Fibroblast of lung (primary cell): Measurements from ENCODE around the gene LPCAT3. TPM values are rescaled to one million over a fixed set of nuclear protein-coding genes. Genes with fewer than 3 reads are reported as not detected.

Experiments
- DNase-seq, 2 donors: peaks; one replicate each; pipeline versions ENCODE4 v3.0.0 to v3.0.0-alpha.2; 2010; ENCODE audit warnings: low read depth in 2 of 2
- H2AFZ ChIP-seq: 2 replicates; pipeline ENCODE4 v1.5.1; 2012; ENCODE audit warnings: low read length, control low read depth, inconsistent platforms
- H3K27ac ChIP-seq: 2 replicates; pipeline ENCODE4 v1.5.1; 2011; ENCODE audit warnings: low read length, control low read depth; ENCODE audit not compliant: insufficient read depth
- H3K27me3 ChIP-seq: 2 replicates; pipeline ENCODE4 v1.5.1; 2011; ENCODE audit warnings: mild to moderate bottlenecking, low read length; ENCODE audit not compliant: control insufficient read depth, insufficient read depth
- H3K36me3 ChIP-seq: 2 replicates; pipeline ENCODE4 v1.5.1; 2011; ENCODE audit warnings: low read length; ENCODE audit not compliant: control insufficient read depth, insufficient read depth
- H3K4me1 ChIP-seq: 2 replicates; pipeline ENCODE4 v1.5.1; 2011; ENCODE audit warnings: low read length; ENCODE audit not compliant: control insufficient read depth, insufficient read depth; ENCODE audit errors: extremely low read depth
- H3K4me2 ChIP-seq: 2 replicates; pipeline ENCODE4 v1.5.1; 2011; ENCODE audit warnings: low read length, control low read depth; ENCODE audit not compliant: insufficient read depth; ENCODE audit errors: extremely low read depth
- H3K4me3 ChIP-seq, 4 experiments: fragments of 200-600 bp in 1 of 4; sonication (generic) in 1 of 4; replicated peaks in 1 of 4; 2 replicates each; pipeline ENCODE4 v1.5.1; 2011 to 2016; ENCODE audit warnings: low read length in 4 of 4, low read depth in 3 of 4, mild to moderate bottlenecking in 3 of 4, control low read depth in 2 of 4, inconsistent platforms in 1 of 4, mixed read lengths in 1 of 4; ENCODE audit not compliant: insufficient read depth in 1 of 4; ENCODE audit errors: control extremely low read depth in 1 of 4
- H3K79me2 ChIP-seq: 2 replicates; pipeline ENCODE4 v1.5.1; 2012; ENCODE audit warnings: mild to moderate bottlenecking, low read length, inconsistent platforms; ENCODE audit not compliant: control insufficient read depth, insufficient read depth
- H3K9ac ChIP-seq: 2 replicates; pipeline ENCODE4 v1.5.1; 2011; ENCODE audit warnings: mild to moderate bottlenecking, low read length, control low read depth; ENCODE audit not compliant: insufficient read depth
- H3K9me3 ChIP-seq: 2 replicates; pipeline ENCODE4 v1.5.1; 2012; ENCODE audit warnings: low read depth, low read length; ENCODE audit not compliant: control insufficient read depth, insufficient read depth
- H4K20me1 ChIP-seq: 2 replicates; pipeline ENCODE4 v1.5.1; 2011; ENCODE audit warnings: low read length; ENCODE audit not compliant: control insufficient read depth, insufficient read depth; ENCODE audit errors: extremely low read depth
- EZH2 ChIP-seq: IDR thresholded peaks from 2 replicates; pipeline ENCODE4 v1.5.1; 2012; ENCODE audit warnings: low read length, control low read depth, mild to moderate bottlenecking; ENCODE audit errors: missing control alignments
- polyA plus RNA-seq, 2 donors: library from polyadenylated mRNA; depleted of rRNA in 1 of 2; stranded (reverse) in 1 of 2; unstranded in 1 of 2; fragments of >200 nt; gene quantifications; 2 replicates each; pipeline ENCODE4 v1.2.1, GENCODE V29; 2011 to 2012; ENCODE audit warnings: missing spikeins in 1 of 2
- total RNA-seq: library from RNA; depleted of rRNA; stranded (reverse); fragments of >200 nt; gene quantifications from 2 replicates; pipeline ENCODE4 v1.2.1, GENCODE V29; 2014
- TF ChIP-seq, protein P1 (sequence below), 2 donors: IDR thresholded peaks in 1 of 2; conservative IDR thresholded peaks in 1 of 2; 1 replicate in 1 of 2; 2 replicates in 1 of 2; pipeline ENCODE4 v1.5.1; 2011 to 2012; ENCODE audit warnings: low read length in 2 of 2, control low read depth in 1 of 2, inconsistent platforms in 1 of 2, low read depth in 1 of 2, mild to moderate bottlenecking in 1 of 2

The LPCAT3 gene
- total and polyA plus RNA-seq, 2 donors (not counting 1 experiment from before 2014, with no cell fraction given) = 11.4 to 54.0 TPM

GRCh38 chr12:6939191-6939540, 79.1 kb downstream of the LPCAT3 start:
- Histone ChIP-seq H3K4me2 (no peak overlapping the region), H3K4me3 (no peak overlapping the region), H3K9me3 (no peaks in the 10 kb centered on the region), H2AFZ (no peak overlapping the region), H4K20me1 (no peaks in the 10 kb centered on the region), H3K4me1 (peaks cover 17% of the 10 kb centered on the region), H3K79me2 (peaks cover 2% of the 10 kb centered on the region), H3K27me3 (no peaks in the 10 kb centered on the region), H3K36me3 (peaks cover 36% of the 10 kb centered on the region), H3K27ac (peak overlapping the region; percentile 13), H3K9ac (no peak overlapping the region)
- no peak for DNase-seq
- TF ChIP-seq EZH2 = no peak
- TF ChIP-seq, protein P1, sequence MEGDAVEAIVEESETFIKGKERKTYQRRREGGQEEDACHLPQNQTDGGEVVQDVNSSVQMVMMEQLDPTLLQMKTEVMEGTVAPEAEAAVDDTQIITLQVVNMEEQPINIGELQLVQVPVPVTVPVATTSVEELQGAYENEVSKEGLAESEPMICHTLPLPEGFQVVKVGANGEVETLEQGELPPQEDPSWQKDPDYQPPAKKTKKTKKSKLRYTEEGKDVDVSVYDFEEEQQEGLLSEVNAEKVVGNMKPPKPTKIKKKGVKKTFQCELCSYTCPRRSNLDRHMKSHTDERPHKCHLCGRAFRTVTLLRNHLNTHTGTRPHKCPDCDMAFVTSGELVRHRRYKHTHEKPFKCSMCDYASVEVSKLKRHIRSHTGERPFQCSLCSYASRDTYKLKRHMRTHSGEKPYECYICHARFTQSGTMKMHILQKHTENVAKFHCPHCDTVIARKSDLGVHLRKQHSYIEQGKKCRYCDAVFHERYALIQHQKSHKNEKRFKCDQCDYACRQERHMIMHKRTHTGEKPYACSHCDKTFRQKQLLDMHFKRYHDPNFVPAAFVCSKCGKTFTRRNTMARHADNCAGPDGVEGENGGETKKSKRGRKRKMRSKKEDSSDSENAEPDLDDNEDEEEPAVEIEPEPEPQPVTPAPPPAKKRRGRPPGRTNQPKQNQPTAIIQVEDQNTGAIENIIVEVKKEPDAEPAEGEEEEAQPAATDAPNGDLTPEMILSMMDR (conservative IDR thresholded peaks at IDR 0.05 in 1 of 2, IDR thresholded peaks at IDR 0.05 in 1 of 2; ENCODE audit: low read depth in 1 of 2, low read length in 2 of 2) = no peak

- H3K27me3 ChIP-seq = no peaks in the 10 kb centered on the region
- H3K36me3 ChIP-seq = peaks cover 36% of the 10 kb centered on the region
- peak overlapping the region; percentile 32 for H3K4me2 ChIP-seq
- H3K27ac ChIP-seq = peak overlapping the region; percentile 32
- no peaks in the 10 kb centered on the region for H4K20me1 ChIP-seq
- peak overlapping the region in 2 of 4 experiments; percentile 52 to 62 for H3K4me3 ChIP-seq
- no peak for TF ChIP-seq EZH2
- TF ChIP-seq, protein P1 (conservative IDR thresholded peaks at IDR 0.05 in 1 of 2, IDR thresholded peaks at IDR 0.05 in 1 of 2; ENCODE audit: low read depth in 1 of 2, low read length in 2 of 2) = no peak
- H2AFZ ChIP-seq = no peak overlapping the region
- H3K79me2 ChIP-seq = peaks cover 5% of the 10 kb centered on the region
- H3K4me1 ChIP-seq = peaks cover 19% of the 10 kb centered on the region
- peak overlapping the region; percentile 43 for H3K9ac ChIP-seq
- no peaks in the 10 kb centered on the region for H3K9me3 ChIP-seq
- no peak for DNase-seq
Measured at GRCh38 chr12:6938353-6939190, 79.7 kb downstream of the LPCAT3 start.

DNA sequence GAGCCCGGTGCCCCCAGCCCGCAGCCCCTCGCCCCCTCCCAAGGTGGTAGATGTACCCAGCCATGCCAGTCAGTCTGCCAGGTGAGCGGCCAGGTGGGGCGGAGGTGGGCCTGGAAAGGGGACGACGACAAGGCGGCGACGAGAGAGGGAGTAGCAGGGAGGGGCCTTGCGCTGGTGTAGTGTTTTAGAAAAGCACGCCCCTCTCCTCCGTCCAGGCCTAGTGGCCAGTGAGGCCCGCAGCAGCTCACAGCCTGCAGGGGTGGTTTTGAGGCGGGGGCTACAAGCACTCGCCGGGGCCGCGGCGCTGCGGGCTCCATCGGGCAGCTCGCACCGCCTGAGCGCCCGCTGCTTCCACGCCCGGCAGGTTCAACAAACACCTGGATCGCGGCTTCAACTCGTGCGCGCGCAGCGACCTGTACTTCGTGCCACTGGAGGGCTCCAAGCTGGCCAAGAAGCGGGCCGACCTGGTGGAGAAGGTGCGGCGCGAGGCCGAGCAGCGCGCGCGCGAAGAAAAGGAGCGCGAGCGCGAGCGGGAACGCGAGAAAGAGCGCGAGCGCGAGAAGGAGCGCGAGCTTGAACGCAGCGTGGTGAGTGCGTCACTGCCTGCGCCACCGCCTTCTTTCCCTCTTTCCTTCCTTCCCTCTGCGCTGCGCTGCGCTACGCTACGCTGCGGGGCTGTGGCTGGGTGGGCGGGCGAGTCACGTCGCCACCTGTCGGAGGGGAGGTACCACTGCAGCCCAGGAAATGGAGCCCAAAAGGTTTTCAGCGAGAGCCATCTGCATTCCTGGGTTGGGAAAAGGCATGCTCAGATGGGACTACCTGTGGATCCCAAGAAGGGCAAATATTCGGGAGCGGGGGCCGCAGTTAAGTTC, 80.6 kb downstream of the LPCAT3 start:
- peak overlapping the region; percentile 39 to 62 (median 56) for H3K4me3 ChIP-seq
- peak overlapping the region; percentile 78 for H3K9ac ChIP-seq
- H3K79me2 ChIP-seq = peaks cover 13% of the 10 kb centered on the region
- H4K20me1 ChIP-seq = no peaks in the 10 kb centered on the region
- TF ChIP-seq, protein P1 (conservative IDR thresholded peaks at IDR 0.05 in 1 of 2, IDR thresholded peaks at IDR 0.05 in 1 of 2; ENCODE audit: low read depth in 1 of 2, low read length in 2 of 2) = peak; percentile 82 to 93
- no peak for TF ChIP-seq EZH2
- peaks cover 14% of the 10 kb centered on the region for H3K4me1 ChIP-seq
- H3K27ac ChIP-seq = peak overlapping the region; percentile 74
- no peak overlapping the region for H2AFZ ChIP-seq
- peaks cover 36% of the 10 kb centered on the region for H3K36me3 ChIP-seq
- peak overlapping the region; percentile 75 for H3K4me2 ChIP-seq
- H3K9me3 ChIP-seq = no peaks in the 10 kb centered on the region
- DNase-seq = peak; percentile 91 to 92
- H3K27me3 ChIP-seq = no peaks in the 10 kb centered on the region
